HepG2 (cell line): Measurements from ENCODE around the gene DSCAM. TPM values are rescaled to one million over a fixed set of nuclear protein-coding genes. Genes with fewer than 3 reads are reported as not detected.
"Not testable (repeated sequence)": the region's sequence is repeated elsewhere in the genome, so short reads cannot be mapped to it uniquely, and the experiment has no call there.

Experiments used
- ATAC-seq: fragments of 200-7000 bp; cut with Tn5 transposase; 3 replicates; pipeline ENCODE4 v1.9.1; 2020; ENCODE audit warnings: mild to moderate bottlenecking, moderate library complexity
- BruUV-seq: library from RNA; stranded (reverse); fragments of 400-500 nt; replicated peaks from 2 replicates; lab custom pipeline; 2021; lab: Mats Ljungman, UMichigan
- CTCF ChIA-PET: fragments of 300-600 bp; formaldehyde crosslinking; extraction: SDS; loops from one replicate; lab custom pipeline; 2021; ENCODE audit warnings: low total read pairs, inconsistent platforms, low intra/inter-chr PET ratio; lab: Yijun Ruan, JAX
- POLR2A ChIA-PET: fragments of 350-600 bp; sonication (Branson Sonifier 250); formaldehyde crosslinking; loops from one replicate; lab custom pipeline; 2020; ENCODE audit warnings: antibody characterized with exemption, inconsistent platforms; lab: Yijun Ruan, JAX
- DNase-seq: peaks from one replicate; pipeline ENCODE4 v3.0.0-alpha.2; 2015; ENCODE audit warnings: low spot score
- FAIRE-seq: peaks from 3 replicates; lab custom pipeline; 2011; peaks lifted over from hg19 to GRCh38; lab: Jason Lieb, UNC
- H2AFZ ChIP-seq: one replicate; pipeline ENCODE4 v1.6.1; 2011; ENCODE audit warnings: low read length, inconsistent platforms
- H3K27ac ChIP-seq: fragments of 300-600 bp; 3 replicates; pipeline ENCODE4 v1.8.0; 2011; ENCODE audit warnings: mixed run types, mild to moderate bottlenecking, mixed read lengths, low read length, inconsistent platforms; ENCODE audit not compliant: insufficient read depth; ENCODE audit errors: extremely low read length
- H3K27me3 ChIP-seq, 2 experiments: fragments of 200-600 bp in 1 of 2; 2 replicates in 1 of 2; 3 replicates in 1 of 2; pipeline versions ENCODE4 v1.6.0 to v1.8.0; 2011; ENCODE audit warnings: low read length in 2 of 2, mild to moderate bottlenecking in 2 of 2, moderate library complexity in 2 of 2, inconsistent platforms in 1 of 2; ENCODE audit not compliant: insufficient read depth in 2 of 2, control insufficient read depth in 1 of 2
- H3K36me3 ChIP-seq, 2 experiments: fragments of 200-600 bp in 1 of 2; replicated peaks in 1 of 2; 2 replicates in 1 of 2; 3 replicates in 1 of 2; pipeline versions ENCODE4 v1.5.1 to v1.8.0; 2011; ENCODE audit warnings: low read length in 2 of 2, inconsistent platforms in 1 of 2; ENCODE audit not compliant: insufficient read depth in 2 of 2, control insufficient read depth in 1 of 2
- H3K4me1 ChIP-seq: 2 replicates; pipeline ENCODE4 v1.5.1; 2012; ENCODE audit warnings: low read length, inconsistent platforms; ENCODE audit not compliant: insufficient read depth
- H3K4me2 ChIP-seq: 2 replicates; pipeline ENCODE4 v1.6.0; 2011; ENCODE audit warnings: low read depth, low read length, inconsistent platforms
- H3K4me3 ChIP-seq, 3 experiments: fragments of 200-600 bp in 1 of 3; sonication (generic), shearing (Covaris generic) in 1 of 3; replicated peaks in 1 of 3; 2 replicates each; pipeline ENCODE4 v1.5.1; 2011 to 2016; ENCODE audit warnings: low read length in 3 of 3, inconsistent platforms in 2 of 3, low read depth in 2 of 3, mild to moderate bottlenecking in 2 of 3, control low read depth in 1 of 3, mixed read lengths in 1 of 3; ENCODE audit not compliant: insufficient read depth in 1 of 3
- H3K79me2 ChIP-seq: one replicate; pipeline ENCODE4 v1.6.1; 2011; ENCODE audit warnings: low read length, inconsistent platforms; ENCODE audit not compliant: insufficient read depth
- H3K9ac ChIP-seq: 2 replicates; pipeline ENCODE4 v1.6.0; 2011; ENCODE audit warnings: mild to moderate bottlenecking, low read depth, low read length, inconsistent platforms; ENCODE audit not compliant: insufficient read depth
- H3K9me3 ChIP-seq: 2 replicates; pipeline ENCODE4 v1.5.1; 2012; ENCODE audit warnings: mild to moderate bottlenecking, low read length
- H4K20me1 ChIP-seq: 2 replicates; pipeline ENCODE4 v1.6.0; 2011; ENCODE audit warnings: inconsistent platforms, mild to moderate bottlenecking, low read length, moderate library complexity; ENCODE audit not compliant: insufficient read depth
- BRD4 ChIP-seq: sonication (generic); formaldehyde crosslinking; IDR thresholded peaks from 2 replicates; pipeline ENCODE4 v1.4.0; 2020; ENCODE audit warnings: missing genetic modification reagents
- CHD2 ChIP-seq: IDR thresholded peaks from 2 replicates; pipeline ENCODE4 v1.6.1; 2011; ENCODE audit warnings: low read depth, low read length, improper control_type of control experiment
- CREM ChIP-seq, 2 experiments: sonication (generic) in 1 of 2; formaldehyde crosslinking in 1 of 2; IDR thresholded peaks; 2 replicates each; pipeline versions ENCODE4 v1.4.0 to v1.6.1; 2016 to 2020; ENCODE audit warnings: antibody characterized with exemption in 1 of 2, mild to moderate bottlenecking in 1 of 2, missing genetic modification reagents in 1 of 2
- FOSL1 ChIP-seq: sonication (generic); formaldehyde crosslinking; IDR thresholded peaks from 2 replicates; pipeline ENCODE4 v1.9.0; 2021; ENCODE audit warnings: missing genetic modification reagents, borderline replicate concordance
- HCFC1 ChIP-seq: fragments of 150-350 bp; IDR thresholded peaks from 2 replicates; pipeline ENCODE4 v1.6.1; 2014; ENCODE audit warnings: low read depth, low read length
- KAT8 ChIP-seq: IDR thresholded peaks from 2 replicates; pipeline ENCODE4 v1.6.1; 2016; ENCODE audit warnings: missing genetic modification reagents, missing compliant biosample characterization
- NFRKB ChIP-seq: fragments of 450-650 bp; IDR thresholded peaks from 2 replicates; pipeline ENCODE4 v1.6.1; 2017
- NFYB ChIP-seq: sonication (generic); formaldehyde crosslinking; IDR thresholded peaks from 2 replicates; pipeline ENCODE4 v1.4.0; 2020; ENCODE audit warnings: missing genetic modification reagents
- SCMH1 ChIP-seq: sonication (generic); formaldehyde crosslinking; IDR thresholded peaks from 2 replicates; pipeline ENCODE4 v1.9.0; 2021; ENCODE audit warnings: missing genetic modification reagents, mild to moderate bottlenecking, borderline replicate concordance
- SMARCC2 ChIP-seq: fragments of 450-650 bp; IDR thresholded peaks from 2 replicates; pipeline ENCODE4 v1.6.1; 2017; ENCODE audit warnings: antibody characterized with exemption, mild to moderate bottlenecking
- U2AF2 ChIP-seq: fragments of 200-400 bp; formaldehyde crosslinking; IDR thresholded peaks from 2 replicates; pipeline ENCODE4 v1.6.1; 2017; ENCODE audit warnings: low read depth, mild to moderate bottlenecking, low read length
- ZNF24 ChIP-seq: fragments of 450-650 bp; IDR thresholded peaks from 2 replicates; pipeline ENCODE4 v1.6.1; 2017; ENCODE audit warnings: antibody characterized with exemption, mild to moderate bottlenecking
- ZNF446 ChIP-seq: sonication (generic); formaldehyde crosslinking; IDR thresholded peaks from 2 replicates; pipeline ENCODE4 v1.5.0; 2020; ENCODE audit warnings: mild to moderate bottlenecking, missing genetic modification reagents
- ZNF496 ChIP-seq: sonication (generic); formaldehyde crosslinking; IDR thresholded peaks from 2 replicates; pipeline ENCODE4 v1.8.1; 2023; ENCODE audit warnings: mild to moderate bottlenecking, moderate library complexity, missing genetic modification reagents; ENCODE audit not compliant: insufficient replicate concordance
- ZNF781 ChIP-seq: sonication (generic); formaldehyde crosslinking; IDR thresholded peaks from 2 replicates; pipeline ENCODE4 v1.5.1; 2020; ENCODE audit warnings: borderline replicate concordance, mild to moderate bottlenecking, missing genetic modification reagents; ENCODE audit errors: not compliant biosample characterization
- ZNF792 ChIP-seq: IDR thresholded peaks from 2 replicates; pipeline ENCODE4 v1.6.1; 2016
- WGBS: methylation state at CpG from one replicate; pipeline ENCODE4 v1.1.6; 2017; ENCODE audit warnings: low lambda C conversion rate; 5-methylcytosine and 5-hydroxymethylcytosine counted together
- in situ Hi-C: cut with HindIII; loops from 2 replicates; pipeline ENCODE4 v1.10.0; 2017; ENCODE audit warnings: low pct_unique_long_range_greater_than_20kb; ENCODE audit not compliant: extremely low pct_ligation_motif_present
- intact Hi-C: fragments of 100-400 bp; cut with micrococcal nuclease; formaldehyde crosslinking; loops from one replicate; pipeline ENCODE4 v1.10.0; 2022; ENCODE audit not compliant: unreplicated experiment
- polyA plus RNA-seq, 8 experiments: library from polyadenylated mRNA; depleted of rRNA in 3 of 8; stranded (reverse) in 7 of 8; unstranded in 1 of 8; fragments of >200 nt; fragmentation: Illumina TruSeq in 4 of 8; extraction: Trizol in 4 of 8; gene quantifications; 2 replicates each; pipeline versions ENCODE4 v1.2.1 to v1.2.3, GENCODE V29; 2011 to 2016; ENCODE audit warnings: low read depth in 4 of 8, missing spikeins in 1 of 8, mixed read lengths in 1 of 8; ENCODE audit not compliant: insufficient read depth in 1 of 8
- total RNA-seq, 5 experiments: library from RNA; depleted of rRNA; stranded (reverse); fragments of >200 nt; fragmentation: Illumina TruSeq; extraction: Trizol; gene quantifications; 2 replicates each; pipeline ENCODE4 v1.2.3, GENCODE V29; 2016; ENCODE audit warnings: low read depth in 1 of 5
- TF ChIP-seq, protein P1 (sequence below): sonication (generic); formaldehyde crosslinking; IDR thresholded peaks from 2 replicates; pipeline ENCODE4 v1.5.1; 2020; ENCODE audit warnings: missing genetic modification reagents, mild to moderate bottlenecking, borderline replicate concordance
- TF ChIP-seq, protein P2 (sequence below): sonication (generic); formaldehyde crosslinking; IDR thresholded peaks from 2 replicates; pipeline ENCODE4 v1.4.0; 2020; ENCODE audit warnings: missing genetic modification reagents, borderline replicate concordance
- TF ChIP-seq, protein P3 (sequence below): sonication (generic); formaldehyde crosslinking; IDR thresholded peaks from 2 replicates; pipeline ENCODE4 v1.8.0; 2022; ENCODE audit warnings: low read depth, missing genetic modification reagents

The DSCAM gene
- total and polyA plus RNA-seq, 2 of the 13 experiments (the other 11 are each of a cell fraction or from before 2014, with no cell fraction given), result not detected

GRCh38 chr21:40324389-40324788, 522.6 kb downstream of the DSCAM start:
- WGBS, result 5% methylated on average over 1 of the region's 1 CpG
- intact Hi-C loops, result no loop called here
- no peaks in the 10 kb centered on the region for H3K4me1 ChIP-seq
- TF ChIP-seq SCMH1 (CRISPR knock-in tag) (no peak), HCFC1 (no peak), ZNF24 (no peak), U2AF2 (no peak), NFYB (no peak), ZNF781 (no peak), NFRKB (no peak), FOSL1 (CRISPR knock-in tag) (no peak), CHD2 (no peak), CREM (IDR thresholded peaks at IDR 0.05) (no peak), CREM (CRISPR knock-in tag; IDR thresholded peaks at IDR 0.05) (no peak), ZNF446 (CRISPR knock-in tag) (no peak), BRD4 (CRISPR knock-in tag) (no peak), ZNF792 (CRISPR knock-in tag) (no peak), ZNF496 (CRISPR knock-in tag) (no peak), KAT8 (CRISPR knock-in tag) (no peak), SMARCC2 (no peak)
- TF ChIP-seq, protein P1, sequence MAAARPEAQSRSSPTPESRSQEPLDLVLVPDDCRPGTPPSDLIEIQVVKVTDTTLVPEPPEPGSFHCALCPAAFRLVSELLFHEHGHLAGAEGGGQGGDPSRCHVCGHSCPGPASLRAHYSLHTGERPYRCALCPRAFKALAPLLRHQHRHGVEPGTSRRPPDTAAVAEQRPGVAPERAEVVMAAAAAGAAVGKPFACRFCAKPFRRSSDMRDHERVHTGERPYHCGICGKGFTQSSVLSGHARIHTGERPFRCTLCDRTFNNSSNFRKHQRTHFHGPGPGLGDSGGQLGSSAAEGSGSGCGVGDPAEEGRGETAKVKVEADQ (CRISPR knock-in tag), result no peak
- TF ChIP-seq, protein P2, sequence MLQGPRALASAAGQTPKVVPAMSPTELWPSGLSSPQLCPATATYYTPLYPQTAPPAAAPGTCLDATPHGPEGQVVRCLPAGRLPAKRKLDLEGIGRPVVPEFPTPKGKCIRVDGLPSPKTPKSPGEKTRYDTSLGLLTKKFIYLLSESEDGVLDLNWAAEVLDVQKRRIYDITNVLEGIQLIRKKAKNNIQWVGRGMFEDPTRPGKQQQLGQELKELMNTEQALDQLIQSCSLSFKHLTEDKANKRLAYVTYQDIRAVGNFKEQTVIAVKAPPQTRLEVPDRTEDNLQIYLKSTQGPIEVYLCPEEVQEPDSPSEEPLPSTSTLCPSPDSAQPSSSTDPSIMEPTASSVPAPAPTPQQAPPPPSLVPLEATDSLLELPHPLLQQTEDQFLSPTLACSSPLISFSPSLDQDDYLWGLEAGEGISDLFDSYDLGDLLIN (CRISPR knock-in tag), result no peak
- TF ChIP-seq, protein P3, sequence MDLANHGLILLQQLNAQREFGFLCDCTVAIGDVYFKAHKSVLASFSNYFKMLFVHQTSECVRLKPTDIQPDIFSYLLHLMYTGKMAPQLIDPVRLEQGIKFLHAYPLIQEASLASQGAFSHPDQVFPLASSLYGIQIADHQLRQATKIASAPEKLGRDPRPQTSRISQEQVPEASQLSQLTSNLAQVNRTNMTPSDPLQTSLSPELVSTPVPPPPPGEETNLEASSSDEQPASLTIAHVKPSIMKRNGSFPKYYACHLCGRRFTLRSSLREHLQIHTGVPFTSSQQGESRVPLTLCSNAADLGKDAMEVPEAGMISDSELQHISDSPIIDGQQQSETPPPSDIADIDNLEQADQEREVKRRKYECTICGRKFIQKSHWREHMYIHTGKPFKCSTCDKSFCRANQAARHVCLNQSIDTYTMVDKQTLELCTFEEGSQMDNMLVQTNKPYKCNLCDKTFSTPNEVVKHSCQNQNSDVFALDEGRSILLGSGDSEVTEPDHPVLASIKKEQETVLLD (CRISPR knock-in tag), result no peak
- TF ChIP-seq, all 625 proteins: peak for 0
- Histone ChIP-seq H4K20me1 (no peaks in the 10 kb centered on the region), H3K4me3 (no peak overlapping the region), H3K4me2 (no peak overlapping the region), H3K9ac (no peak overlapping the region), H3K36me3 (no peaks in the 10 kb centered on the region), H3K27ac (no peak overlapping the region), H2AFZ (no peak overlapping the region), H3K9me3 (peaks cover 91% of the 10 kb centered on the region), H3K27me3 (no peaks in the 10 kb centered on the region), H3K79me2 (no peaks in the 10 kb centered on the region)
- no TSS peak for BruUV-seq
- no peak for ATAC-seq
- in situ Hi-C loops, result no loop called here
- DNase-seq, result no peak
- ChIA-PET POLR2A (no interaction called here), CTCF (no interaction called here)
- no peak for FAIRE-seq

- POLR2A ChIA-PET, BruUV-seq, FAIRE-seq, CTCF ChIA-PET, DNase-seq, intact Hi-C loops, H3K27me3 ChIP-seq, H3K36me3 ChIP-seq, H3K9ac ChIP-seq, ATAC-seq, H3K27ac ChIP-seq, H4K20me1 ChIP-seq, H3K4me3 ChIP-seq, H3K79me2 ChIP-seq, H3K4me2 ChIP-seq, in situ Hi-C loops, H2AFZ ChIP-seq, H3K4me1 ChIP-seq: not testable (repeated sequence)
- H3K9me3 ChIP-seq, result peaks cover 90% of the 10 kb centered on the region
- WGBS, result 0% methylated on average over 2 of the region's 2 CpGs
Observed at GRCh38 chr21:40320718-40321117, 526.2 kb downstream of the DSCAM start.
